Brain microvascular endothelial cell (primary cell): Measurements from ENCODE around the gene UGT1A1.

Experiments used
- DNase-seq: peaks from one replicate; pipeline ENCODE4 v3.0.0-alpha.2; 2020
- H3K27ac ChIP-seq: fragments of 250-450 bp; sonication (Bioruptor Pico); 2 replicates; pipeline ENCODE4 v1.5.1; 2020; ENCODE audit warnings: mild to moderate bottlenecking, moderate library complexity
- H3K27me3 ChIP-seq: fragments of 250-450 bp; sonication (Bioruptor Pico); replicated peaks from 2 replicates; pipeline ENCODE4 v1.5.1; 2020; ENCODE audit warnings: mild to moderate bottlenecking
- H3K36me3 ChIP-seq: fragments of 250-450 bp; sonication (Bioruptor Pico); replicated peaks from 2 replicates; pipeline ENCODE4 v1.5.1; 2020; ENCODE audit warnings: mild to moderate bottlenecking
- H3K4me3 ChIP-seq: 2 replicates; pipeline ENCODE4 v1.5.1; 2011; ENCODE audit warnings: low read depth, mild to moderate bottlenecking, control low read depth, low read length, moderate library complexity
- in situ Hi-C: cut with HindIII; loops from 2 replicates; pipeline ENCODE4 v1.10.0; 2017; ENCODE audit warnings: low sequenced_read_pairs, low pct_ligation_motif_present
- TF ChIP-seq, protein P1 (sequence below): IDR thresholded peaks from 2 replicates; pipeline ENCODE4 v1.5.1; 2011; ENCODE audit warnings: low read depth, mild to moderate bottlenecking, moderate library complexity, low read length, control low read depth, inconsistent platforms; ENCODE audit errors: missing control alignments

The UGT1A1 gene

DNA sequence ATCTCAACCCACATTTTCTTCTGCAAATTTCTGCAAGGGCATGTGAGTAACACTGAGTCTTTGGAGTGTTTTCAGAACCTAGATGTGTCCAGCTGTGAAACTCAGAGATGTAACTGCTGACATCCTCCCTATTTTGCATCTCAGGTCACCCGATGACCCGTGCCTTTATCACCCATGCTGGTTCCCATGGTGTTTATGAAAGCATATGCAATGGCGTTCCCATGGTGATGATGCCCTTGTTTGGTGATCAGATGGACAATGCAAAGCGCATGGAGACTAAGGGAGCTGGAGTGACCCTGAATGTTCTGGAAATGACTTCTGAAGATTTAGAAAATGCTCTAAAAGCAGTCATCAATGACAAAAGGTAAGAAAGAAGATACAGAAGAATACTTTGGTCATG lies 8.0 kb downstream of the UGT1A1 start:
- in situ Hi-C loops: no loop called here
- no peak overlapping the region for H3K4me3 ChIP-seq
- TF ChIP-seq, protein P1, sequence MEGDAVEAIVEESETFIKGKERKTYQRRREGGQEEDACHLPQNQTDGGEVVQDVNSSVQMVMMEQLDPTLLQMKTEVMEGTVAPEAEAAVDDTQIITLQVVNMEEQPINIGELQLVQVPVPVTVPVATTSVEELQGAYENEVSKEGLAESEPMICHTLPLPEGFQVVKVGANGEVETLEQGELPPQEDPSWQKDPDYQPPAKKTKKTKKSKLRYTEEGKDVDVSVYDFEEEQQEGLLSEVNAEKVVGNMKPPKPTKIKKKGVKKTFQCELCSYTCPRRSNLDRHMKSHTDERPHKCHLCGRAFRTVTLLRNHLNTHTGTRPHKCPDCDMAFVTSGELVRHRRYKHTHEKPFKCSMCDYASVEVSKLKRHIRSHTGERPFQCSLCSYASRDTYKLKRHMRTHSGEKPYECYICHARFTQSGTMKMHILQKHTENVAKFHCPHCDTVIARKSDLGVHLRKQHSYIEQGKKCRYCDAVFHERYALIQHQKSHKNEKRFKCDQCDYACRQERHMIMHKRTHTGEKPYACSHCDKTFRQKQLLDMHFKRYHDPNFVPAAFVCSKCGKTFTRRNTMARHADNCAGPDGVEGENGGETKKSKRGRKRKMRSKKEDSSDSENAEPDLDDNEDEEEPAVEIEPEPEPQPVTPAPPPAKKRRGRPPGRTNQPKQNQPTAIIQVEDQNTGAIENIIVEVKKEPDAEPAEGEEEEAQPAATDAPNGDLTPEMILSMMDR: no peak
- no peak overlapping the region for H3K27ac ChIP-seq
- no peak for DNase-seq
- no peaks in the 10 kb centered on the region for H3K36me3 ChIP-seq
- H3K27me3 ChIP-seq: no peaks in the 10 kb centered on the region

DNA sequence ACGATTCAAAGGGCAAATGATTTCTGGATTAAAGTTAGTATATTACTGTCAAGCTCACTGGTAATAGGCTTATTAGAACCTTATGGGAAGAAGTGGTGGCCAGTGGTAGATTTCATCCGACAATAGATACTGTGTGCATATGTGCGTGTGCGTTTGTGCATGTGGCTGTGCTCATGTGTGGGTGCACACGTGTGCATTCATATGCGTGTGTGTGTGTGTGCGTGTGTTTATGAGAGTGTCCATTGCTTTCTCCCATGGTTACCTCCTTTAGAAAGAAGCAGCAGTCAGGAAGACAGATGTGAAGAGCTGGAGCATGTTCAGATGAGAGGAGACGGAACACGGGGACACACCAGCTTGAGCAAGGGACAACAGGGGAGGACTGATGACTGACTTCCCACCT lies 9.2 kb downstream of the UGT1A1 start:
- no peaks in the 10 kb centered on the region for H3K36me3 ChIP-seq
- no peak for DNase-seq
- in situ Hi-C loops: no loop called here
- no peak overlapping the region for H3K4me3 ChIP-seq
- H3K27ac ChIP-seq: no peak overlapping the region
- TF ChIP-seq, protein P1: no peak
- H3K27me3 ChIP-seq: no peaks in the 10 kb centered on the region

DNA sequence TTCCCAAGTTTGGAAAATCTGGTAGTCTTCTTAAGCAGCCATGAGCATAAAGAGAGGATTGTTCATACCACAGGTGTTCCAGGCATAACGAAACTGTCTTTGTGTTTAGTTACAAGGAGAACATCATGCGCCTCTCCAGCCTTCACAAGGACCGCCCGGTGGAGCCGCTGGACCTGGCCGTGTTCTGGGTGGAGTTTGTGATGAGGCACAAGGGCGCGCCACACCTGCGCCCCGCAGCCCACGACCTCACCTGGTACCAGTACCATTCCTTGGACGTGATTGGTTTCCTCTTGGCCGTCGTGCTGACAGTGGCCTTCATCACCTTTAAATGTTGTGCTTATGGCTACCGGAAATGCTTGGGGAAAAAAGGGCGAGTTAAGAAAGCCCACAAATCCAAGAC lies 12.1 kb downstream of the UGT1A1 start:
- no peaks in the 10 kb centered on the region for H3K27me3 ChIP-seq
- DNase-seq: no peak
- no peak overlapping the region for H3K4me3 ChIP-seq
- TF ChIP-seq, protein P1: no peak
- no peaks in the 10 kb centered on the region for H3K36me3 ChIP-seq
- H3K27ac ChIP-seq: no peak overlapping the region
- in situ Hi-C loops: no loop called here

DNA sequence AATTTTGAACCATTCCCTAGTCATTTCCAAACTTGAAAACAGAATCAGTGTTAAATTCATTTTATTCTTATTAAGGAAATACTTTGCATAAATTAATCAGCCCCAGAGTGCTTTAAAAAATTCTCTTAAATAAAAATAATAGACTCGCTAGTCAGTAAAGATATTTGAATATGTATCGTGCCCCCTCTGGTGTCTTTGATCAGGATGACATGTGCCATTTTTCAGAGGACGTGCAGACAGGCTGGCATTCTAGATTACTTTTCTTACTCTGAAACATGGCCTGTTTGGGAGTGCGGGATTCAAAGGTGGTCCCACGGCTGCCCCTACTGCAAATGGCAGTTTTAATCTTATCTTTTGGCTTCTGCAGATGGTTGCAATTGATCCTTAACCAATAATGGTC lies 12.5 kb downstream of the UGT1A1 start:
- in situ Hi-C loops: no loop called here
- Histone ChIP-seq H3K4me3 (no peak overlapping the region), H3K36me3 (no peaks in the 10 kb centered on the region), H3K27ac (no peak overlapping the region), H3K27me3 (no peaks in the 10 kb centered on the region)
- DNase-seq: no peak
- TF ChIP-seq, protein P1: no peak

DNA sequence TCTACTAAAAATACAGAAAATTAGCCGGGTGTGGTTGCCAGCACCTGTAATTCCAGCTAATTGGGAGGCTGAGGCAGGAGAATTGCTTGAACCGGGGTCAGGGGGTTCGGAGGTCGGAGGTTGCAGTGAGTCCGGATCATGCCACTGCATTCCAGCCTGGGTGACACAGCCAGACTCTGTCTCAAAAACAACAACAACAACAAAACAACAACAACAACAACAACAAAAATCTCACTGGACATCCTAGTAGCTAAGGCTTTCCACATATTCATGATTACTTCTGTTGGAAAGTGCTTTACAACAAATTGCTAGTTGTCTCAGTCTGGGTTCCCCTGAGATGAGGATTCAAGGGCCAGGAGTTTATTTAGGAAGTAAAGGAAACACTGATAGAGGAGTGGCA lies 13.8 kb downstream of the UGT1A1 start:
- Histone ChIP-seq H3K27ac (no peak overlapping the region), H3K36me3 (no peaks in the 10 kb centered on the region), H3K27me3 (no peaks in the 10 kb centered on the region), H3K4me3 (no peak overlapping the region)
- in situ Hi-C loops: no loop called here
- TF ChIP-seq, protein P1: no peak
- no peak for DNase-seq

DNA sequence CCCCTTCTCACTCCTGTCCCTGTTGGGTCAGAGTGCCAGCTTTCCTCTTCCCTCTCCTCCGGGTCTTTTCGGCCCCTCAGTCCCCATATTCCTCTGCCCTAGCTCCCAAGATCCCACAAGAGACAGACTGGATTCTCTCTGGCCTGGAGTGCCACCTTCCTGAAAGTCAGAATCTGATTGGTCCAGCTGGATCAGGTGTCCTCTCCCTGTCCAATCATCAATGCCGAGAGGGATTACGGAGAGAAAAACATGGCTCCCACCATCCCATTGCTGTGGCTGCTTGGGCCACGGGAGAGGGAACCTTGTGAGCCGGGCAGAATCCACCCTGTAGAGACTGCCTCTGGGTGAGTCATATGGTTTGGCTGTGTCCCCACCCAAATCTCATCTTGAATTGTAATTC lies 15.3 kb downstream of the UGT1A1 start:
- in situ Hi-C loops: no loop called here
- no peak overlapping the region for H3K4me3 ChIP-seq
- DNase-seq: no peak
- H3K27me3 ChIP-seq: no peaks in the 10 kb centered on the region
- H3K27ac ChIP-seq: no peak overlapping the region
- TF ChIP-seq, protein P1: no peak
- H3K36me3 ChIP-seq: no peaks in the 10 kb centered on the region
